WERI-Rb-1 (cell line): Measurements from ENCODE around the gene SLC17A9.
A peak's percentile ranks its signal among the peaks of the same experiment; 100 is the strongest.

Experiments used
- DNase-seq: peaks from one replicate; pipeline ENCODE4 v3.0.0-alpha.2; 2020
- H3K27ac ChIP-seq: fragments of 250-450 bp; sonication (Bioruptor Pico); 2 replicates; pipeline ENCODE4 v1.5.1; 2020; ENCODE audit warnings: mild to moderate bottlenecking, moderate library complexity
- H3K27me3 ChIP-seq: fragments of 250-450 bp; sonication (Bioruptor Pico); 2 replicates; pipeline ENCODE4 v1.5.1; 2021; ENCODE audit warnings: mild to moderate bottlenecking, low read depth, moderate library complexity; ENCODE audit not compliant: insufficient read depth, severe bottlenecking
- H3K36me3 ChIP-seq: fragments of 250-450 bp; sonication (Bioruptor Pico); 2 replicates; pipeline ENCODE4 v1.5.1; 2020; ENCODE audit warnings: mild to moderate bottlenecking, moderate library complexity
- H3K4me3 ChIP-seq: 2 replicates; pipeline ENCODE4 v1.5.1; 2011; ENCODE audit warnings: low read depth, mild to moderate bottlenecking, control low read depth, low read length
- H3K9me3 ChIP-seq: fragments of 250-450 bp; sonication (Bioruptor Pico); 2 replicates; pipeline ENCODE4 v1.5.1; 2021; ENCODE audit warnings: mild to moderate bottlenecking, moderate library complexity; ENCODE audit not compliant: severe bottlenecking
- TF ChIP-seq, protein P1 (sequence below): IDR thresholded peaks from 2 replicates; pipeline ENCODE4 v1.5.1; 2011; ENCODE audit warnings: low read depth, mild to moderate bottlenecking, control low read depth, inconsistent platforms, low read length

The SLC17A9 gene

DNA sequence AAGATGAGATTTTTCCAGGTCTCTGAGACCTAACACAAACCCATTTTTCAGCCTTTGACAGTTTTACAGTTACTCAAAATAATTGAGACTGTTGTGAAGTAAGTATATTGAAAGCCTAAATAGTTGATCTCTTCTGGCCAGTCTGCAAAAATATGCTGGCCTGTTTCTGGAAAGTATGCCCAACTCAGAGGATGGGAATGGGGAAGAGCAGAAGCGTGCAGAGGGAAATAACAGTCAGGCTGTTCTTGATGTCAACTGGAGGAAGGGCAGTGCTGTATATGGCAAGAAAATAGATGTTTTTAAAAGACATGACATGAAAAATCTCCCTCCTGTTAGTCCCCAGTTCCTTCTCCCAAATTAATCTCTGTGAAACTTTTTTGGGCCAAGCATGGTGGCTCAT lies 10.7 kb upstream of the SLC17A9 start:
- DNase-seq: no peak
- Histone ChIP-seq H3K36me3 (peaks cover 78% of the 10 kb centered on the region), H3K27me3 (no peaks in the 10 kb centered on the region), H3K9me3 (no peaks in the 10 kb centered on the region), H3K27ac (no peak overlapping the region), H3K4me3 (no peak overlapping the region)
- TF ChIP-seq, protein P1, sequence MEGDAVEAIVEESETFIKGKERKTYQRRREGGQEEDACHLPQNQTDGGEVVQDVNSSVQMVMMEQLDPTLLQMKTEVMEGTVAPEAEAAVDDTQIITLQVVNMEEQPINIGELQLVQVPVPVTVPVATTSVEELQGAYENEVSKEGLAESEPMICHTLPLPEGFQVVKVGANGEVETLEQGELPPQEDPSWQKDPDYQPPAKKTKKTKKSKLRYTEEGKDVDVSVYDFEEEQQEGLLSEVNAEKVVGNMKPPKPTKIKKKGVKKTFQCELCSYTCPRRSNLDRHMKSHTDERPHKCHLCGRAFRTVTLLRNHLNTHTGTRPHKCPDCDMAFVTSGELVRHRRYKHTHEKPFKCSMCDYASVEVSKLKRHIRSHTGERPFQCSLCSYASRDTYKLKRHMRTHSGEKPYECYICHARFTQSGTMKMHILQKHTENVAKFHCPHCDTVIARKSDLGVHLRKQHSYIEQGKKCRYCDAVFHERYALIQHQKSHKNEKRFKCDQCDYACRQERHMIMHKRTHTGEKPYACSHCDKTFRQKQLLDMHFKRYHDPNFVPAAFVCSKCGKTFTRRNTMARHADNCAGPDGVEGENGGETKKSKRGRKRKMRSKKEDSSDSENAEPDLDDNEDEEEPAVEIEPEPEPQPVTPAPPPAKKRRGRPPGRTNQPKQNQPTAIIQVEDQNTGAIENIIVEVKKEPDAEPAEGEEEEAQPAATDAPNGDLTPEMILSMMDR: no peak

DNA sequence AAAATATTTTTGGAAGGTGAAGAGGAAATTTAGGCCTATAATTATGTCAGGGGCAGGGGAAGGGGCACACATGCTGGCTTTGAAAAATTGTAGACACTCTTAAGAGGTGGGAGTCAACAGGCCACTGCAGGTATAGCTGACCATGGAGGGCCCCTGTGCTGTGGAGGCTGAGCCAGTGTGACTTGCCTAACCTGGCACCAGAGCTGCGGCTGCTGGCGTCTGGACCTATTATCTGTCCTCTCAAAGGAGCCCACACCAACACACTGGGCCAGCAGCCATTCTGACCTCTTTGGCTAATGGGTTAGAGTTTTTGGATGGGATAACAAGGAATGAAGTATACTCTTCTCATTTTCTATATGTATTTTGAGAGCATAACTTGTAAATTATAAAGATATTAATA lies 10.1 kb upstream of the SLC17A9 start:
- H3K4me3 ChIP-seq: no peak overlapping the region
- H3K9me3 ChIP-seq: no peaks in the 10 kb centered on the region
- H3K36me3 ChIP-seq: peaks cover 76% of the 10 kb centered on the region
- no peaks in the 10 kb centered on the region for H3K27me3 ChIP-seq
- no peak overlapping the region for H3K27ac ChIP-seq
- TF ChIP-seq, protein P1: no peak
- peak; percentile 2 for DNase-seq

DNA sequence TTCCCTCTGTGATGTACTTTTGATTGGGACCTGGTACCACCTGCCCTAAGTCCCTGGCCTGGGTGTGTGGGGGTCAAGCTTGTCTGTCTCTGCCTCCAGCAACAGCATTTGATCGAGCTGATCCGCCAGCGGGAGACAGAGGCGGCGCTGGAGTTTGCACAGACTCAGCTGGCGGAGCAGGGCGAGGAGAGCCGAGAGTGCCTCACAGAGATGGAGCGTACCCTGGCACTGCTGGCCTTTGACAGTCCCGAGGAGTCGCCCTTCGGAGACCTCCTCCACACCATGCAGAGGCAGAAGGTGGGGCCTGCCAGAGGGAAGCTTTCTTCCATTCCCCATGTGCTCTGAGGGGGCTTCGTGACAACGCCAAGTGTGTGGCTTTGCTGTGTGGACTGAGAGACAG lies 9.1 kb upstream of the SLC17A9 start:
- Histone ChIP-seq H3K27ac (no peak overlapping the region), H3K36me3 (peaks cover 81% of the 10 kb centered on the region), H3K27me3 (no peaks in the 10 kb centered on the region), H3K9me3 (no peaks in the 10 kb centered on the region), H3K4me3 (no peak overlapping the region)
- TF ChIP-seq, protein P1: no peak
- peak; percentile 1 for DNase-seq

DNA sequence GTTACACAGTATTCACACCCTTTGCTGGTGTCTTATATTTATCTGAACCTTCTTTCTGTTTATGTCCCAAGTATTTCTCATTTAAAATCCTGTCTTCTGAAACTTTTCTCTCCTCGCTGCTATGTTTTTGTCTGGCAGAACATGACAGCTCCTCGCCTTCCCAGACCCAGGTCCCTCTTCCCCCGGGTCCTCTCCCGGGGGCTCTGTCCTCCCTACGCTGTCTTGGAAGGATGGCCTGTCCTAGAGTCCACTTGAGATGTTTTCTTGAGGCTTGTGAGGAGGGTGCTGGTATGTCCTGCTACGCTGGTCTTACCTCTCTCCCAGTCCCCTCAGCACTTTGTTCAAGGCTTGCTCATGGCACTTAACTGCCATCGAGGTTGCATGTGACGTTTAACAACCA lies 8.3 kb upstream of the SLC17A9 start:
- Histone ChIP-seq H3K27ac (no peak overlapping the region), H3K4me3 (no peak overlapping the region), H3K27me3 (no peaks in the 10 kb centered on the region), H3K9me3 (no peaks in the 10 kb centered on the region), H3K36me3 (peaks cover 86% of the 10 kb centered on the region)
- DNase-seq: no peak
- TF ChIP-seq, protein P1: no peak

DNA sequence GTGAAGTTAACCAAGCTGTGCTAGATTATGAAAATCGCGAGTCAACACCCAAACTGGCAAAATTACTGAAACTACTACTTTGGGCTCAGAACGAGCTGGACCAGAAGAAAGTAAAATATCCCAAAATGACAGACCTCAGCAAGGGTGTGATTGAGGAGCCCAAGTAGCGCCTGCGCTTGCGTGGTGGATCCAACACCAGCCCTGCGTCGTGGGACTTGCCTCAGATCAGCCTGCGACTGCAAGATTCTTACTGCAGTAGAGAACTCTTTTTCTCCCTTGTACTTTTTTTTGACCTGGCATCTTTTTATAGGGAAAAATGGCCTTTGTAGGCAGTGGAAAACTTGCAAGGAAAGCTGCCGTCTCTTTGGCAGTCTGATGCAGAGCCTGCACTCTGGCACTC lies 7.8 kb upstream of the SLC17A9 start:
- Histone ChIP-seq H3K27me3 (no peaks in the 10 kb centered on the region), H3K27ac (no peak overlapping the region), H3K9me3 (no peaks in the 10 kb centered on the region), H3K36me3 (peaks cover 86% of the 10 kb centered on the region), H3K4me3 (no peak overlapping the region)
- TF ChIP-seq, protein P1: no peak
- DNase-seq: no peak

DNA sequence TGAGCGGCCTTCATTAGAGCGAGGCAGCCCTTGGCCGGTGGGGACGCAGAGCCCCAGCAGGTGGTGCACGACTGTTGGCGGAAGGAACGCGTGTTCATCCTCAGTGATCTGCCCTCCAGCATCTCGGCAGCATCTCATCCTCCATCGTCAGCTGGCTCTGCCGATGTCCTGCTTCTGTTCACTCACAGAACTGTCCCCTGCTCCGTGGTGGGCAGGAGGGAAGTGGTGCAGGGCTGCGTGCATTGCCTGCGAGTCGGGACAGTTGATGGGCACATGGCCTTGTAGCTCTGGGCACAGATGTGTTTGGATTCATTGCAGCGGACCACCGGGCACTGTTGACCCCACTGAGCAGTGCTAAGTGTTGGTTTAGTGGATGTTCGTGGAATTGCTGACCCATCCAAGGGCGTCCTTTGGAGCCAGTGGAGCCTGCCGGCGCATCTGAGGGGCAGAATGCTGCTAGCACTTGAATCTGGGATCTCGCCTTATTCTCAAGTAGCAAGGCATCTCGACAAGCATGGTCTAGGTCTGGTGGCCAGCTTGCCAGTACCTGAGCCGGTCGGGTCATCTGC lies 6.7 kb upstream of the SLC17A9 start:
- H3K36me3 ChIP-seq: peaks cover 90% of the 10 kb centered on the region
- no peaks in the 10 kb centered on the region for H3K9me3 ChIP-seq
- H3K27ac ChIP-seq: no peak overlapping the region
- DNase-seq: no peak
- TF ChIP-seq, protein P1: no peak
- no peaks in the 10 kb centered on the region for H3K27me3 ChIP-seq
- H3K4me3 ChIP-seq: no peak overlapping the region
